HG03108 (cell line): Measurements from ENCODE around the gene CCER1.

Source experiments
- ATAC-seq: cut with Tn5 transposase; IDR thresholded peaks from one replicate; pipeline ENCODE4 v1.9.1; 2021; ENCODE audit warnings: moderate library complexity; ENCODE audit not compliant: unreplicated experiment

CCER1 gene

GRCh38 chr12:90922145-90922627 lies 32.8 kb downstream of the CCER1 start:
- no peak for ATAC-seq

- no peak for ATAC-seq
Observed at GRCh38 chr12:90921536-90921935, 33.4 kb downstream of the CCER1 start.

- ATAC-seq, result no peak
Observed at GRCh38 chr12:90920222-90920621, 34.8 kb downstream of the CCER1 start.

GRCh38 chr12:90917431-90917830 lies 37.5 kb downstream of the CCER1 start:
- ATAC-seq, result no peak

- ATAC-seq, result no peak
Observed at GRCh38 chr12:90916516-90916915, 38.5 kb downstream of the CCER1 start.

- no peak for ATAC-seq
Observed at GRCh38 chr12:90915353-90915752, 39.6 kb downstream of the CCER1 start.

GRCh38 chr12:90910958-90911357 lies 44.0 kb downstream of the CCER1 start:
- ATAC-seq, result no peak

- ATAC-seq, result no peak
Observed at GRCh38 chr12:90909069-90909770, 45.8 kb downstream of the CCER1 start.

- no peak for ATAC-seq
Observed at GRCh38 chr12:90908465-90908864, 46.5 kb downstream of the CCER1 start.

GRCh38 chr12:90905691-90906370 lies 49.1 kb downstream of the CCER1 start:
- no peak for ATAC-seq

- ATAC-seq, result no peak
Observed at GRCh38 chr12:90902596-90902995, 52.4 kb downstream of the CCER1 start.
